ENCODE data around the gene ZBTB7C.

- TF ChIP-seq POLR2A (IDR thresholded peaks at IDR 0.05): no peak
- no peak for TF ChIP-seq CTCF (IDR thresholded peaks at IDR 0.05)
- TF ChIP-seq POLR2AphosphoS5 (IDR thresholded peaks at IDR 0.05): no peak
- TF ChIP-seq EP300 (IDR thresholded peaks at IDR 0.05): no peak
These were observed 245.1 kb downstream of the ZBTB7C start for GRCh38 chr18:48164116-48164515.
